C4-2B (cell line): ENCODE data around the gene PCDHB11.
"Not testable (repeated sequence)": the region's sequence is repeated elsewhere in the genome, so short reads cannot be mapped to it uniquely, and the experiment has no call there.

Source experiments
- CTCF ChIP-seq: fragments of 450-650 bp; conservative IDR thresholded peaks from 2 replicates; pipeline ENCODE4 v1.5.1; 2017; ENCODE audit warnings: mild to moderate bottlenecking
- ZFX ChIP-seq: fragments of 450-650 bp; IDR thresholded peaks from 2 replicates; pipeline ENCODE4 v1.6.1; 2017

GRCh38 chr5:141184117-141184855 lies 15.1 kb upstream of the PCDHB11 start:
- TF ChIP-seq CTCF, ZFX: not testable (repeated sequence)
